SK-N-SH (cell line): ENCODE results near the gene ATP8A2.

Experiments
- CTCF ChIP-seq: fragments of 200-600 bp; sonication (generic); IDR thresholded peaks from 2 replicates; pipeline ENCODE4 v1.6.1; 2017; ENCODE audit warnings: antibody characterized with exemption, mild to moderate bottlenecking, moderate library complexity
- FOXJ3 ChIP-seq: sonication (generic); formaldehyde crosslinking; IDR thresholded peaks from 2 replicates; pipeline ENCODE4 v1.5.1; 2020; ENCODE audit warnings: mild to moderate bottlenecking, missing genetic modification reagents
- GABPA ChIP-seq: IDR thresholded peaks from 2 replicates; pipeline ENCODE4 v1.4.0; 2012; ENCODE audit warnings: low read depth, mild to moderate bottlenecking
- JUND ChIP-seq: IDR thresholded peaks from 2 replicates; pipeline ENCODE4 v1.4.0; 2012
- MXI1 ChIP-seq: IDR thresholded peaks from 2 replicates; pipeline ENCODE4 v1.6.1; 2012; ENCODE audit warnings: mild to moderate bottlenecking, low read depth, low read length, improper control_type of control experiment
- RAD21 ChIP-seq: IDR thresholded peaks from 2 replicates; pipeline ENCODE4 v1.6.1; 2012; ENCODE audit warnings: mild to moderate bottlenecking, low read length
- RXRA ChIP-seq: IDR thresholded peaks from 2 replicates; pipeline ENCODE4 v1.4.0; 2012; ENCODE audit warnings: low read depth, mild to moderate bottlenecking, borderline replicate concordance
- TCF12 ChIP-seq: IDR thresholded peaks from 2 replicates; pipeline ENCODE4 v1.4.0; 2012
- YY1 ChIP-seq: IDR thresholded peaks from 2 replicates; pipeline ENCODE4 v1.4.0; 2012; ENCODE audit warnings: low read depth, mild to moderate bottlenecking
- TF ChIP-seq, protein P1 (sequence below): fragments of 150-350 bp; IDR thresholded peaks from 2 replicates; pipeline ENCODE4 v1.6.1; 2016; ENCODE audit warnings: mild to moderate bottlenecking, low read depth, low read length

- no peak for TF ChIP-seq GABPA
- no peak for TF ChIP-seq CTCF
- no peak for TF ChIP-seq MXI1
- no peak for TF ChIP-seq TCF12
- no peak for TF ChIP-seq YY1
- no peak for TF ChIP-seq RAD21
- TF ChIP-seq RXRA: no peak
- no peak for TF ChIP-seq FOXJ3
- TF ChIP-seq, protein P1, sequence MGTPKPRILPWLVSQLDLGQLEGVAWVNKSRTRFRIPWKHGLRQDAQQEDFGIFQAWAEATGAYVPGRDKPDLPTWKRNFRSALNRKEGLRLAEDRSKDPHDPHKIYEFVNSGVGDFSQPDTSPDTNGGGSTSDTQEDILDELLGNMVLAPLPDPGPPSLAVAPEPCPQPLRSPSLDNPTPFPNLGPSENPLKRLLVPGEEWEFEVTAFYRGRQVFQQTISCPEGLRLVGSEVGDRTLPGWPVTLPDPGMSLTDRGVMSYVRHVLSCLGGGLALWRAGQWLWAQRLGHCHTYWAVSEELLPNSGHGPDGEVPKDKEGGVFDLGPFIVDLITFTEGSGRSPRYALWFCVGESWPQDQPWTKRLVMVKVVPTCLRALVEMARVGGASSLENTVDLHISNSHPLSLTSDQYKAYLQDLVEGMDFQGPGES: no peak
- TF ChIP-seq JUND: no peak
These were observed 91.7 kb downstream of the ATP8A2 start for GRCh38 chr13:25463496-25463895.
